Stimulated activated CD4-positive, alpha-beta T cell treated with anti-CD3 and anti-CD28 coated beads, Interleukin-1b, Interleukin-23, amount 100 ng/mL, for 24 hours (primary cell): Measurements from ENCODE around the gene LHB.
"Not testable (repeated sequence)": the region's sequence is repeated elsewhere in the genome, so short reads cannot be mapped to it uniquely, and the experiment has no call there.

Experiments
- DNase-seq, 4 experiments: peaks; one replicate each; pipeline ENCODE4 v3.0.0-alpha.2; 2020; ENCODE audit warnings: low read depth in 4 of 4, low spot score in 1 of 4

LHB gene

DNA sequence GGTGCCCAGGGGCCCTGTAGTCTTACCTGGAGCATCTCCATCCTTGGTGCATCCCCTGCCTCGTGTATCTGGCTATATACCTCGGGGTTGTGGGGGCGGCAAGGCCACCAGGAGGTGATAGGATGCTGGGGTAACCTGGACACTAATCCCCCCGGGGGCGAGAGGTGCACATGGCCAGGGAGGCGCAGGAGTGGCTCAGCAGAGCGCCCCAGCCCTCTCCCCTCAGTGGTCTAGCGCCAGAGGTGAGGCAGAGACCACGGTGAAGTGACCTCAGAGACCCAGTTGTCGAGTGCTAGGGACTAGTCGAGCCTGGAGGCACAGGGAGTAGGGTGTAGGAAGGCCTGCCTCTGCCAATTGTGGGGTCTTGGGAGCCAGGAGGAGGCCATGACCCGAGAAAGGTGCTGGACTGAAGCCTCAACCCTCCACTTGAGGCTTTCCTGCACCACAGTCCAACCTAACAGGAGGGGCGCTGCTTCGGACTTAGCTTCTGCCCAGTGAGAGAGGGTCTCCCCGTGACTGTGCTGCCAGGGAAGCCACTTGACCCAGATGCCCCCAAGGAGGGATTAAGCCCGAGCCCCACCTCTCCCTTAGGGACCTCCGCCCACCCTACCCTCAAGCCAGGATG lies at the start of gene LHB:
Gene LHB, minus strand, starts transcription at position 51 of the 625 bp plus-strand sequence. Its CDS starts 10 bp downstream, at position 41.
- DNase-seq: no peak

DNA sequence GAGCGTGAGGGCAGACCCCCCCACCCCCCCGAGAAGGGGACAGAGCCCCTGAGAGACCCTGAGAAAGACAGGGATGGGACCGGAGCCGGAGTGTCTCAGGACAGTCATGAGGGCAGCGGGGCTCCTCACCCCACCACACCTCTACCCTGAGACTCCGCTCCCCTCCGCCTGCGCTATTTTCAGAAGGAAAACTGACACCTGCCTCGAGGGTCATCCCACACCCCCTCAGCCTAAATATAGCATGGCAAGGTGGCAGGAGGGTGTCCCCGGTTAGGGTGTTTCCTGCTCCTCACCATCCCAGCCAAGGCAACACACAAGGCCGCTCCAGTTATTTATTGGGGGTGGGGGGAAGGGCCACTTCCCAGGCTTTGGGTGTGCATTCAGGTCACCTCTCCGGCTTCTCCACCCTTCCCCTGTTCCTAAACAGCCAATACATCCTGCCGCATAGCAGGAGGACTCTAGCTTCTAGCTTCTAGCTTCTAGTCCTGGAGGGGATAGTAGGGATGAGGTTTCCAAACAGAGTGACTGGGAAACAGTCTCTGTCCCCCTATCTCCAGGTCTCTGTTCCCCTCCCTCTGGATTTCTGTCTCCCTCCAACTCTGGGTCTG lies 49.1 kb upstream of the LHB start:
- no peak for DNase-seq

DNA sequence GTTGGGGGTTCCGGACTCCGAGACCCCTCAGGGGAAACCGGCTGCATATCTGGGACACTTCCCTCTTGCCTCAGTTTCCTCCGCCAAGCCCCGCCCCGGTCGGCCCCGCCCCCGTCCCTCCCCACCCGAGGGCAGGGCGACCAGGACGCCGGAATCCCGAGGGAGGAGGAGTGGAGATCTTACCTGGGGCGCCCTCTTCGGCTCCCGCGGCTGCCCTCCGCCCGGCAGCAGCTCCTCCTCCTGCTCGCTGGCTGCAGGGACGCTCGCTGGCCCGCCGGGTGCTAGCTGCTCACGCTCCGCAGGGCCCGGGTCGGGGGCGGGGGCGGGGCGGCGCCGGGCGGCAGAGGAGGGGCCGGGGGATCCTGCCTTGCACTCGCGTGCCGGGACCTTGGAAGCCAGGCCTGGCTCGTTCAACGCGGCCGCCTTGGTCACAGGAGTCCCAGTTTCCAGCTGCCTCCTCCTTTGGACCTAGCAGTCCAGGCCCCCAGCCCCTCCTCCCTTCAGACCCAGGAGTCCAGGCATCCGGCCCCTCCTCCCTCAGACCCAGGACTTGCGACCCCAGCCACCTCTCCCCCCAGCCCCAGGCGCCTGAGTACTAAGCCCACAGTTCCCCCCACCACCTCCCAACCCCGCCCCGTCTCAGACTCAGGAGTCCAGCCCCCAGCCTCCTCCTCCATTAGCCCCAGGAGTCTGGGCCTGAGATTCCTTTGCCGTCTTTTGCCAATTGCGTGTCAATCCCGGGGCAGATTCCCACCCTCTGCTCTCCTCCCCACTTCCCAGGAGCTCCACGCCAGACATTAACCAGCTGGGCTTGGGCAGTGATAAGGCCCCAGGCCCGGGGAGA lies 48.1 kb upstream of the LHB start, which contains the start of gene NTF4:
Gene NTF4, minus strand, starts transcription at position 51 of the 844 bp plus-strand sequence. CDS start 2,821 bp downstream, outside the sequence.
- no peak for DNase-seq

DNA sequence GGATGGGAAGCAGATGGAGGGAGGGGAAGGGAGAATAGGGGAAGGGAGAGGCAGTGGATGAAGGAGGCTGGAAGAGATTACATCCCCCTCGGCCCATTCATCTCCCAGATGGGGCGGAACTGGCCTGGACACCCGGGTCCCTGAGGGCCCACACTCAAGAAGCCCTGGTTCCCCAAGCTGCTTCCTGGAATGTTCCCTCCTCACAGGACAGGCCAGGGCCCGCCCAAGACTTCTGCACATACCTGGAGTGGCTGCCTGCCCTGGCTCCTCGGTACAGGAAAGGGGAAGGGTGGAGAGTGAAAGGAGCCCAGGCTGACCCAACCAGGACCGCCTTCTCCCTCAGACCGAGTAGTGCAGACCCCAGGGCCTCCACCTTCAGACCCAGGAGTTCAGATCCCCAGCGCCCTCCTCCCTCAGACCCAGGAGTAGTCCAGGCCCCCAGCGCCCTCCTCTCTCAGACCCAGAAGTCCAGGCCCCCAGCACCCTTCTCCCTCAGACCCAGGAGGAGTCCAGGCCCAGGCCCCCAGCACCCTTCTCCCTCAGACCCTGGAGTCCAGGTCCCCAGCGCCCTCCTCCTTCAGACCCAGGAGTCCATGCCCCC lies 47.2 kb upstream of the LHB start:
- DNase-seq: no peak

DNA sequence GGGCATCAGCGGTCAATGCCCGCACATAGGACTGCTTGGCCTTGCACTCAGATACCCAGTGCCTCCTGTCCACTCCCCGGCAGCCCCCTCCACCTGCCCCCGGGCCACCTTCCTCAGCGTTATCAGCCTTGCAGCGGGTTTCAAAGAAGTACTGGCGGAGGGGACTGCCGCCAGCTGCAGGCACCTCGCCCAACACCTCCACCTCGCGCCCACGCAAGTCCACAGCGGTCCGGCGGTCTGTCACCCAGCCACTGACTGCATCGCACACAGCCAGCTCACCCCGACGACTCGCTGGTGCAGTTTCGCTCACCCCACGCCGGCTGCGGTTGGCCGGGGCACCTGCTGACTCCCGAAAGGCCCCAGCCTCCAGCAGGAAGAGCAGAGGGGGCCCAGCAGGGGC lies 44.6 kb upstream of the LHB start:
- no peak for DNase-seq

DNA sequence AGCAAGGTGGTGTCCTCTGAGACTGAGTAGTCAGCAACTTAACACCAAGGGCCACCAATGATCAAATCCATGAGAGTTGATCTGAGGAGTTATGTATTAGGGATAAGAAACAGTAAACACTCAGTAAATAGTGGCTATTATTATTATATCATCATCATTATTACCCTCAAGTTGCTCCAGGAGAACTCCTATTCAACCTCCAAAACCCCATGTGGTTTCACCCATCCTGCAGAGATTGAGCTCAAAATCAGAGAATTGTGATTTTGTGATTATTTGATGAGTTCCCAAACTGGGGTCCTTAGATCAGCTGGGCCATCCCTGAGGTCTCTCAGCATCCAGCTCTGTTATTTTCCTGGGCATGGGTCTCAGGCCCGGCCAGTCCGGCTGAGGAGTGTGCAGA lies 44.1 kb upstream of the LHB start:
- no peak for DNase-seq

DNA sequence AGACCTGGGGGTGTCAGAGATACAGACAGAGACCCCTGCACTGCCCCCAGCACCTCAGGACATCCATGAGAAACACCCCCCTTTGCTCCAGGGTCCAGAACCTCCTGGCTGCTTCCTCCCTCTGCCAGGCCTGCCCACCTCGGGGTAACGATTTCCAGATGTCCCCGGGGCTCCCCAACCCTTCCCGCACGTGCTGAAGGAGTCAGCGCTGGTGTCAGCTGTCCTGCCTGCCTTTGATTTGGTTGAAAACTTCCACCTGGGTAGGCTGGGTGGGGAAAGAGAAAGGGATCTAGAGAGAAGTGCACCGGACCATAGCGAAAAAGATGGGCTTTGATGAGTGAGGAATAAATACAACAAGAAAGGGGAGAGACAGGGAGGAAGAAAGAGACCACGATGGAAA lies 42.2 kb upstream of the LHB start:
- DNase-seq: no peak

DNA sequence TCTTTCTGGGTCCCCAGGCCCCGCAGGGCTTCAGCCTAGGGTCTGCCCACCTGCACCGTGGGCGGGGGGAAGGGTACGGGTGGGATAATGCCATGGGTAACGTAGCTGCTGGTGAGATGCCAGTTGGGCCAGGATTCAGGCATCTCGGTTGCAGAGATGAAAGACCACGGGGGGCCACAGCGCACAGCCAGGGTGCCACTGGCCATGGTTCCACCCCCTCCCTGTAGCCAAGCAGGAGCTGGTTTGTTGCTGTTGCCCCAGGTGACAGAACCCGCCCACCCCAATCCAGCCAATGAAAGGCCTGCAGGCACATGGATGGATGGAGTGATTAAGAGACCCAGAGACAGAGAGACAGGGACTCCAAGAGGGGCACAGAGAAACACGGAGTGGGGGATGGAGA lies 41.7 kb upstream of the LHB start:
- peak in 1 of 4 experiments; percentile 25 for DNase-seq

DNA sequence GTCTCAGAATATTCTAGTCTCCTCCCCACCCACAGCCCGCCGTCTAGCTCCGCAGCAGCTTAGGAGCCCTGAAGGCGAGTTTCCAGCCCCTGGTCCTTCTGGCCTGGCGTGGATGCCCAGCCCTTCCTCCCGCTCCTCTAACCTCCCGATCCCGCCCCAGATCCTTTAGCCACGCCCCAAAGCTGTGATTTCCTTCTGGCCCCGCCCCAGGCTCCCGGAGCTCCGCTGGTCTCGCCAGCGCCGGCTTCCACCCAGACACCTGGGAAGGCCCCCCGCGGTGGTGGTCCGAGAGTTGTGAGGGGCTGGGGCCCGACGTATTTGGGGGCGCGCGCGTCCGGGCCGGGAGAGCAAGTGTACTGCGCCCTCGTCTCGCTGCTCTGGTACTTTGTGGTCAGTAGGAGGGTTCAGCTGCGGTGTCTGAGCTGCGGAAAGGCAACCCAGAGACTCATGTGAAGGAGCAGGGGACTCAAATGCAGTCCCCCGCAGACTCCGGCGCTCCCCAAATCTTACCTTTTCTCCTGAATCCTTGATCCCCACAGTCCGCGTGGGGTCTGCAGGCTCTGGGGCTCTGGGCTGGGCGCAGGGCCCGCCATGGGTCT lies 40.8 kb upstream of the LHB start, which contains the start of gene CGB7:
Gene CGB7, minus strand, starts transcription at position 114 of the 599 bp plus-strand sequence. CDS start 2,374 bp downstream, outside the sequence.
- DNase-seq: peak in 1 of 4 experiments; percentile 30

DNA sequence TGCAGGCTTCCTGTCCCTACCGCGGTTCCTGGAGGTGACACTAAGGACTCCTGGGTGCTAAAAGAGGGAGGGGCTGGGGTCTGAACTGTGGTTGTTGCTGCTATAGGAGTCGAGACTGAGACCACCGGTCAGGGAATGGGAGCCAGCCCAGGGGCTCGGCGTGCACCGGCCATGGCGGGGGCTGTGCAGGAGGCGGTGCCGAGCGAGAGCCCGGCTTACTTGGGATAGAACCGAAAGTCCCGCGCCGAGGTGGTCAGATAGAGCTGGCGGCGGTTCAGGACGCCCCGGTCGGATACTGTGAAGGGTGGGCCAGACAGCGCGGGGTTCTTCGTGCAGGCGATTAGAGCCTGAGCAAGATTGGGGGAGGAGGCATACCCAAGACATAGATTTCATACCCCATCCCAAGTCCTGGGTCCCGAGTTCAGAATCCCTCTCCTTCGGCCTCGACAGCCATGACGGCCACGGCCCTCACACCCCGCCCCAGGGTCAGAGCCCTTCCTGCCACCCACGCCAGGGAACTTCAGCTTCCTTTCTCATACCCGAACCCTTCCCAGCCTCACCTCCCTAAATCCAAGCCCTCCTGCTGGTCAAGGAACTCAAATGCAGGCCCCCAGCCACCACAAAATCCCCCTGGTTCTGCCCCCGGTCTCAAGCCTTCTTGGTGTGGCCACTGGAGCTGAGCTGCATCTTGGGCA lies 40.2 kb upstream of the LHB start:
- DNase-seq: not testable (repeated sequence)

DNA sequence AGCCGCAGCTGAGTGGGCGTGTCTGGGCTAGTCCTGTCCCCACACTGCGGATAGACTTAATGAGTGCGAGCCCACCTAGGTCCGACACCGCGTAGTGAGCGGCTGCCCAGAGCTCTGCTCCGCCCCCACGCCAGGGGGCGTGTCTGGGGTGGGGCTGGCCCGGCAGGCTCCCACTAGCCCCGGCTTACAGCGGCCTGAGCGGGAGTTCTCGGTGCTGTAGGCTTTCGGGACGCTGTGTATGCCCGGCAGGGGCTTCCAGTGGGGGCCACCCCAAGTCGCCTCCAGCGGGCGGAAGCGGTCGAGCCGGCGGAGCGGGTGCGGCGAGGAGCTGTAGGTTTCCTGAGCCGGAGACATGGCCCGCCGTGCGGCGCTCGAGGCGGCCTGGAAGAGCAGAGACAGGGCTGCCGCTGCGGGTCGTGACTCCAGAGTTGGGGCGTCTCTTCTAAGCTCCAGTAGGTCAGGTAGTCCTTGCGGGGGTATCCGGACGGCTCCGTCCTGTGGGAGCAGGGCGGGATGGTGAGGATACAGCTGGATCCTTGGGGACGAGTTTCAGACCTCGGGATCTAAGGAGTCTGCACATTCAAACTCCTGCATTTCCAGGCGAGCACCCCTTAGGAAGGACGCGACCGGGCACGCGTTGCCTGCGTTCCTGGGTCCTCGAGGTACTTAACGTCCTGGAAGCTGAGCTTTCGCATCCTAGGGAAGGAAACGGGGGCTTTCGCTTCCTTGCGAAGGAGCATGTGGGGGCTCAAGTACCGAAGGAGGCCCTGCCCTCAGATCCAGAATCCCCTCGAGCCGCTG lies 39.4 kb upstream of the LHB start:
- DNase-seq: peak in 1 of 4 experiments; percentile 40

DNA sequence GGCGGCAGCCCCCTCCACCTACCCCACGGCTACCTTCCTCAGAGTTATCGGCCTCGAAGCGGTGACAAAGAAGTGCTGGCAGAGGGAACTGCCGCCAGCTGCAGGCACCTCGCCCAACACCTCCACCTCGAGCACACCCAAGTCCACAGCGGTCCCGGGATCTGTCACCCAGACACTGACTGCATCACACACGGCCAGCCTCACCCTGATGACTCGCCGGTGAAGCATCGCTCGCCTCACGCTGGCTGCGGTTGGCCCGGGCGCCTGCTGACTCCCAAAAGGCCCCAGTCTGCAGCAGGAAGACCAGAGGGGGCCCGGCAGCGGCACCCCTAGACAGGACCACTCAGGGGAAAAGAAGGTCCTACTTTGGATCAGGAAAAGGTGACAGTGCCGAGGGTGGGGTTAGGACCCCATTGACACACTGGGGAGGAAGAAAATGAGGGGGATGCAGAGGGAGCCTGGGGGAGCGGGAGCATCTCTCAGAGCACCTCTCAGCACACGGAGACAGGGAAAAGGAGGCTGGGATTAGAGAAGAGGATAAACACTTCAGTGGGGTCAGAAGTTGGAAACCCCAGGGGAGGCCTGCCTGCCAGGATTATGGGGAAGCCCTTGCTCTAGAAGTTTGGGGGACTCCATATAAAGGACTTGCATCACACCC lies 33.6 kb upstream of the LHB start:
- not testable (repeated sequence) for DNase-seq

DNA sequence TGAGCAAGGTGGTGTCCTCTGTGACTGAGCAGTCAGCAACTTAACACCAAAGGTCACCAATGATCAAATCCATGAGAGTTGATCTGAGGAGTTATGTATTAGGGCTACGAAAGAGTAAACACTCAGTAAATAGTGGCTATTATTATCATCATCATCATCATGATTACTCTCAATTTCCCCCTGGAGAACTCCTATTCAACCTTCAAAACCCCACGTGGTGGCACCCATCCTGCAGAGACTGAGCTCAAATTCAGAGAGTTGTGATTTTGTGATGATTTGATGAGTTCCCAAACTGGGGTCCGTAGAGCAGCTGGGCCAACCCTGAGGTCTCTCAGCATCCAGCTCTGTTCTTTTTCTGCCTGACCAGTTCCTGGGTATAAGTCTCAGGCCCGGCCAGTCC lies 32.9 kb upstream of the LHB start:
- DNase-seq: not testable (repeated sequence)

DNA sequence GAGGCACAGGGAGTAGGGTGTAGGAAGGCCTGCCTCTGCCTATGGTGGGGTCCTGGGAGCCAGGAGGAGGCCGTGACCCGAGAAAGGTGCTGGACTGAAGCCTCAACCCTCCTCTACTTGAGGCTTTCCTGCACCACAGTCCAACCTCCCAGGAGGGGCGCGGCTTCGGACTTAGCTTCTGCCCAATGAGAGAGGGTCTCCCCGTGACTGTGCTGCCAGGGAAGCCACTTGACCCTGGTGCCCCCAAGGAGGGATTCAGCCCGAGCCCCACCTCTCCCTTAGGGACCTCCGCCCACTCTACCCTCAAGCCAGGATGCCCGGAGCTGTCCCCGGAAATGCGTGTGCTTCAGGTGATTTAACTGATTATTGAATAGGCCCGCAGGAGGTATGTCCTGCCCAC lies 32.1 kb upstream of the LHB start, which contains the start of gene CGB8:
Gene CGB8, minus strand, starts transcription at position 101 of the 400 bp plus-strand sequence. CDS start 372 bp downstream, outside the sequence.
- not testable (repeated sequence) for DNase-seq

DNA sequence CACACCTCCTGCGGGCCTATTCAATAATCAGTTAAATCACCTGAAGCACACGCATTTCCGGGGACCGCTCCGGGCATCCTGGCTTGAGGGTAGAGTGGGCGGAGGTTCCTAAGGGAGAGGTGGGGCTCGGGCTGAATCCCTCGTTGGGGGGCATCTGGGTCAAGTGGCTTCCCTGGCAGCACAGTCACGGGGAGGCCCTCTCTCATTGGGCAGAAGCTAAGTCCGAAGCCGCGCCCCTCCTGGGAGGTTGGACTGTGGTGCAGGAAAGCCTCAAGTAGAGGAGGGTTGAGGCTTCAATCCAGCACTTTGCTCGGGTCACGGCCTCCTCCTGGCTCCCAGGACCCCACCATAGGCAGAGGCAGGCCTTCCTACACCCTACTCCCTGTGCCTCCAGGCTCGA lies 26.7 kb upstream of the LHB start, which contains the start of gene CGB5:
Gene CGB5, plus strand, starts transcription at position 301 of the 400 bp plus-strand sequence. CDS start 362 bp downstream, outside the sequence.
- not testable (repeated sequence) for DNase-seq

DNA sequence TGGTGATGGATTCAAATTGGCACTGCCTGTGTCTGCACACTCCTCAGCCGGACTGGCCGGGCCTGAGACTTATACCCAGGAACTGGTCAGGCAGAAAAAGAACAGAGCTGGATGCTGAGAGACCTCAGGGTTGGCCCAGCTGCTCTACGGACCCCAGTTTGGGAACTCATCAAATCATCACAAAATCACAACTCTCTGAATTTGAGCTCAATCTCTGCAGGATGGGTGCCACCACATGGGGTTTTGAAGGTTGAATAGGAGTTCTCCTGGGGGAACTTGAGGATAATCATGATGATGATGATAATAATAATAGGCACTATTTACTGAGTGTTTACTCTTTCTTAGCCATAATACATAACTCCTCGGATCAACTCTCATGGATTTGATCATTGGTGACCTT lies 25.8 kb upstream of the LHB start:
- not testable (repeated sequence) for DNase-seq

DNA sequence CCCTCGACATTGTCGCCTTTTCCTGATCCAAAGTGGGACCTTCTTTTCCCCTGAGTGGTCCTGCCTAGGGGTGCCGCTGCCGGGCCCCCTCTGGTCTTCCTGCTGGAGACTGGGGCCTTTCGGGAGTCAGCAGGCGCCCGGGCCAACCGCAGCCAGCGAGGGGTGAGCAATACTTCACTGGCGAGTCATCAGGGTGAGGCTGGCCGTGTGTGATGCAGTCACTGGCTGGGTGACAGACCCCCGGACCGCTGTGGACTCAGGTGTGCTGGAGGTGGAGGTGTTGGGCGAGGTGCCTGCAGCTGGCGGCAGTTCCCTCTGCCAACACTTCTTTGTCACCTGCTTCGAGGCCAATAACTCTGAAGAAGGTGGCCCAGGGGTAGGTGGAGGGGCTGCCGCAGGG lies 25.3 kb upstream of the LHB start:
- no peak for DNase-seq

DNA sequence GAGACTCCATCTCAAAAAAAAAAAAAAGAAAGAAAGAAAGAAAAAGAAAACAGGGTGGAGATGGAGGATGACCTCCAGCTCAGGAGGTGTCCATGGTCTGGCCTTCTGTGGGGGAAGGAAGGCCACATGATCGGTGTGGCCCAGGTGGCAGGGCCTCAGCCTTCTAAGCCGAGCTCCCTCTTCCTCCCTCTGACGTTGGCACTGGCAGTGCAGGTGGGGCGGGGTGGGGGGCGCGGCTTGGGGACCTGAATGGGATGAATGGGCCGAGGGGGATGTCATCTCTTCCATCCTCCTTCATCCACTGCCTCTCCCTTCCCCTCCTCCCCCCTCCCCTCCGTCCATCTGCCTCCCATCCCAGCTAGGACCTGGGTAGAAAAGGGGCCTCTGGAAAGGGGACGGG lies 22.8 kb upstream of the LHB start:
- DNase-seq: not testable (repeated sequence)
